Vagina (tissue), 2 donors: ENCODE measurements around the gene LRRC8A. TPM values are rescaled to one million over a fixed set of nuclear protein-coding genes. Genes with fewer than 3 reads are reported as not detected.

Experiments used
- DNase-seq, 2 donors: peaks; one replicate each; pipeline ENCODE4 v3.0.0-alpha.2; 2017; ENCODE audit errors: extremely low spot score in 2 of 2
- H3K27ac ChIP-seq: fragments of 200-600 bp; sonication (generic); one replicate; pipeline ENCODE4 v1.5.1; 2019
- H3K27me3 ChIP-seq: fragments of 200-600 bp; sonication (generic); one replicate; pipeline ENCODE4 v1.5.1; 2019
- H3K36me3 ChIP-seq, 2 donors: fragments of 200-600 bp; sonication (generic); one replicate each; pipeline ENCODE4 v1.5.1; 2017 to 2019
- H3K4me1 ChIP-seq: fragments of 200-600 bp; sonication (generic); one replicate; pipeline ENCODE4 v1.5.1; 2019
- H3K4me3 ChIP-seq, 2 donors: fragments of 200-600 bp; sonication (generic); 1 replicate in 1 of 2; 2 replicates in 1 of 2; pipeline ENCODE4 v1.5.1; 2016 to 2019
- H3K9me3 ChIP-seq: fragments of 200-600 bp; sonication (generic); one replicate; pipeline ENCODE4 v1.5.1; 2019
- CTCF ChIP-seq, 3 experiments: fragments of 450-650 bp in 2 of 3; fragments of 200-600 bp in 1 of 3; sonication (generic) in 1 of 3; IDR thresholded peaks; one replicate each; pipeline ENCODE4 v1.5.1; 2017 to 2019; ENCODE audit warnings: antibody characterized with exemption in 3 of 3, mild to moderate bottlenecking in 2 of 3, moderate library complexity in 2 of 3
- POLR2A ChIP-seq, 2 donors: fragments of 450-650 bp; IDR thresholded peaks; one replicate each; pipeline ENCODE4 v1.6.1; 2017; ENCODE audit warnings: antibody characterized with exemption in 2 of 2, mild to moderate bottlenecking in 2 of 2, moderate library complexity in 2 of 2
- POLR2AphosphoS5 ChIP-seq, 2 donors: sonication (generic); formaldehyde crosslinking; IDR thresholded peaks; one replicate each; pipeline ENCODE4 v1.9.0; 2017; ENCODE audit warnings: antibody characterized with exemption in 2 of 2, mild to moderate bottlenecking in 2 of 2, low read depth in 1 of 2; ENCODE audit not compliant: insufficient read depth in 1 of 2
- intact Hi-C: fragments of 100-400 bp; cut with DNase I; formaldehyde crosslinking; loops from one replicate; pipeline ENCODE4 v1.15.1; 2023
- total RNA-seq: library from RNA; depleted of rRNA; stranded (reverse); fragments of >200 nt; gene quantifications from one replicate; pipeline ENCODE4 v1.2.3, GENCODE V29; 2016

The LRRC8A gene
- total RNA-seq, 1 donor from 2014 or later: 110 TPM

GRCh38 chr9:128929560-128929959 lies 47.6 kb downstream of the LRRC8A start:
- Histone ChIP-seq H3K4me1 (peaks cover 11% of the 10 kb centered on the region), H3K9me3 (no peaks in the 10 kb centered on the region), H3K27me3 (no peaks in the 10 kb centered on the region), H3K27ac (no peak overlapping the region), H3K4me3 (no peak overlapping the region), H3K36me3 (no peaks in the 10 kb centered on the region)
- no peak for DNase-seq
- intact Hi-C loops: loop anchor here (5.0 kb wide), 1 partner anchor 67 kb away; no protein-coding TSS in a partner anchor
- TF ChIP-seq POLR2AphosphoS5 (IDR thresholded peaks at IDR 0.05; ENCODE audit: insufficient read depth in 1 of 2, low read depth in 1 of 2) (no peak), POLR2A (IDR thresholded peaks at IDR 0.05) (no peak), CTCF (IDR thresholded peaks at IDR 0.05) (no peak)

GRCh38 chr9:128933731-128934130 lies 51.8 kb downstream of the LRRC8A start:
- no peaks in the 10 kb centered on the region for H3K9me3 ChIP-seq
- TF ChIP-seq CTCF (IDR thresholded peaks at IDR 0.05) (no peak), POLR2A (IDR thresholded peaks at IDR 0.05) (no peak), POLR2AphosphoS5 (IDR thresholded peaks at IDR 0.05; ENCODE audit: insufficient read depth in 1 of 2, low read depth in 1 of 2) (no peak)
- intact Hi-C loops: no loop called here
- H3K4me1 ChIP-seq: no peaks in the 10 kb centered on the region
- no peak overlapping the region for H3K27ac ChIP-seq
- no peak overlapping the region for H3K4me3 ChIP-seq
- no peaks in the 10 kb centered on the region for H3K36me3 ChIP-seq
- peak in 1 of 2 donors; percentile 44 for DNase-seq
- no peaks in the 10 kb centered on the region for H3K27me3 ChIP-seq

DNA sequence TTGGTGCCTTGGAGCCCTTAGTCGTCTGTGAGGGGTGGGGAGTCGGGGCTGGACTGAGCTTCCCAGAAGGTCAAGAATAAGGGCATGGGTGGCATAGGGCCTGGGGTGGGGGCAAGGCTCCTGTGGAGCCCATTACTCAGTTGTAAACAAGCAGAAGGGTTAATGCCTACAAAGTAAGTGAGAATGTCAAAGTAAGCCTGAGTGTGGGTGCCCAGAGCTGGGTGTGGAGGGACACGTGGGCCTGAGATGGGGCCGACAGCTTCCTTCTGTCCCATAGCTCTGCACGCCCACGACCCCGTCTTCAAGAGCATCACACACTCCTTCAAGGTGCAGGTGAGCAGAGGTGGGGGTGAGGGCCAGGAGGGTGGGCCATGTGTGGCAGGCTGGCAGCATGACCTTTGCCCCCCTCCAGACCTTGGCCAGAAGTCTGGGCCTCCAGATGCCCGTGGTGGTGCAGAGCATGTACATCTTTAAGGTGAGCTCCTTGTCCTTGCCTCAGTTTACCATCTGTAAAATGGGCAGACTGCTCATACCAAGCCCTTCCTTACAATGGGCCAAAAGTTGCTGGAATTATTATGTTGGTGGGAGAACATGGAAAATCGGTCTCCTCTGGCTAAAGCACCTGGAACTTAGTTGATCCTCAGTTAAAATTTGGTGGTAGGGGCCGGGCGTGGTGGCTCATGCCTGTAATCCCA lies 54.4 kb downstream of the LRRC8A start:
- no peaks in the 10 kb centered on the region for H3K27me3 ChIP-seq
- no peaks in the 10 kb centered on the region for H3K36me3 ChIP-seq
- DNase-seq: peak in 1 of 2 donors; percentile 64
- H3K27ac ChIP-seq: no peak overlapping the region
- TF ChIP-seq POLR2AphosphoS5 (IDR thresholded peaks at IDR 0.05; ENCODE audit: insufficient read depth in 1 of 2, low read depth in 1 of 2) (no peak), POLR2A (IDR thresholded peaks at IDR 0.05) (no peak), CTCF (IDR thresholded peaks at IDR 0.05) (no peak)
- intact Hi-C loops: no loop called here
- H3K4me1 ChIP-seq: no peaks in the 10 kb centered on the region
- no peaks in the 10 kb centered on the region for H3K9me3 ChIP-seq
- no peak overlapping the region for H3K4me3 ChIP-seq

- no peaks in the 10 kb centered on the region for H3K27me3 ChIP-seq
- H3K9me3 ChIP-seq: no peaks in the 10 kb centered on the region
- H3K4me3 ChIP-seq: no peak overlapping the region
- no peaks in the 10 kb centered on the region for H3K4me1 ChIP-seq
- TF ChIP-seq CTCF (IDR thresholded peaks at IDR 0.05): no peak
- no peak overlapping the region for H3K27ac ChIP-seq
- no peak for DNase-seq
- intact Hi-C loops: no loop called here
- H3K36me3 ChIP-seq: no peaks in the 10 kb centered on the region
Measured at GRCh38 chr9:128937310-128938165, 55.6 kb downstream of the LRRC8A start.
